ENCODE data around the gene ODC1. TPM values are rescaled to one million over a fixed set of nuclear protein-coding genes. Genes with fewer than 3 reads are reported as not detected.

ODC1 gene
- total RNA-seq, 1 donor from 2014 or later, result 715 TPM

DNA sequence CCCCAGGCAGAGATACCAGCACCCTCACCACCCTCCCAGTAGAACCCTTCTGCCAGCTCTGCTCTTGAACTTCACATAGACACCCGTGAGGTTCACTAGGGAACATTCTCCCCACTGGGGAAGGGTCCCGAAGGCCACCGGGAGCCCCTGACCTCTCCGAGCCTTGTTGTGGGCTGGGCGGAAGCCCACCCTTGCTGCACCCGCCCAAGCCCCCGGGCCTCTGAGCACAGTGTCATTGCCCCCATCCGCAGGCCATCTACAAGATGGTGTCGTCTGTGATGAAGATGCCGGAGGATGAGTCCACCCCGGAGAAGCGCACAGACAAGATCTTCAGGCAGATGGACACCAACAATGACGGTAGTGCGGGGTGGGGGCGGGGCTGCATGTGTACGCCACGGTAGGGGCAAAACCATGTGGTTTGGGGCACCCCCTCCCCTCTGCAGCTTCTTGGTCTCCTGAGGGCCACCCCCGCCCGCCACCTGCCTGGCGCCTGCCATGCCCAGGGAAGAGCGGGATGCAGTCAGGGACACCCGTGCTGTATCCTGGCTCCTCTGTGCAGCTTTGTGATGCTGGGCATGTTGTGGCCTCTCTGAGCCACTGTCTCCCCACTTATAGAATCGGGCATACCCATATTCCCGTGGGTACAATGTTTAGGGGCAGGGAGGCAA lies 25.3 kb downstream of the ODC1 start:
- H3K27me3 ChIP-seq (ENCODE audit: control insufficient read depth, insufficient read depth, low read length), result no peaks in the 10 kb centered on the region
- peaks cover 1% of the 10 kb centered on the region for H3K36me3 ChIP-seq (ENCODE audit: control insufficient read depth, insufficient read depth, low read length)
- no peak for FAIRE-seq
- TF ChIP-seq, protein P1, sequence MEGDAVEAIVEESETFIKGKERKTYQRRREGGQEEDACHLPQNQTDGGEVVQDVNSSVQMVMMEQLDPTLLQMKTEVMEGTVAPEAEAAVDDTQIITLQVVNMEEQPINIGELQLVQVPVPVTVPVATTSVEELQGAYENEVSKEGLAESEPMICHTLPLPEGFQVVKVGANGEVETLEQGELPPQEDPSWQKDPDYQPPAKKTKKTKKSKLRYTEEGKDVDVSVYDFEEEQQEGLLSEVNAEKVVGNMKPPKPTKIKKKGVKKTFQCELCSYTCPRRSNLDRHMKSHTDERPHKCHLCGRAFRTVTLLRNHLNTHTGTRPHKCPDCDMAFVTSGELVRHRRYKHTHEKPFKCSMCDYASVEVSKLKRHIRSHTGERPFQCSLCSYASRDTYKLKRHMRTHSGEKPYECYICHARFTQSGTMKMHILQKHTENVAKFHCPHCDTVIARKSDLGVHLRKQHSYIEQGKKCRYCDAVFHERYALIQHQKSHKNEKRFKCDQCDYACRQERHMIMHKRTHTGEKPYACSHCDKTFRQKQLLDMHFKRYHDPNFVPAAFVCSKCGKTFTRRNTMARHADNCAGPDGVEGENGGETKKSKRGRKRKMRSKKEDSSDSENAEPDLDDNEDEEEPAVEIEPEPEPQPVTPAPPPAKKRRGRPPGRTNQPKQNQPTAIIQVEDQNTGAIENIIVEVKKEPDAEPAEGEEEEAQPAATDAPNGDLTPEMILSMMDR (IDR thresholded peaks at IDR 0.05; ENCODE audit: insufficient read depth, low read length, severe bottlenecking), result no peak
- H3K4me3 ChIP-seq (ENCODE audit: low read depth, low read length), result no peak overlapping the region
- DNase-seq (ENCODE audit: low read depth), result no peak

DNA sequence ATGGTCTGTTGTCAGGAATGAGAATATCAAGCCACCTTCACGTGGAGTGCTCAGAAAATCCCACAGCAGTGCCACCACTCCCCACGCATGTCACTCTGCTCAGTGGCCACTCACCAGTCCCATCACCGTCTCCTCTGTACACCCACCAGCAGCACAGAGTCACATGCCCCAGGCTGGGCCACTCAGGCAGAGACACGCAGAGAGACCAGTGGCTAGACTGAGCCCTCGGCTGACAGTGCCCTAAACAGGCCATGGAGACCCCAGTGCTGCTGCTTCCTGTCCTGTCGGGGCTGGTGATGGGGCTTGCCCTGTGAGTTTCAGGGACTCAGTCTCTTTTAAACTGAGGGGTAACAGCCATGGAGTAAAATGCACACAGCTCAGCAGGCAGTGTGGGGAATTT lies 25.9 kb downstream of the ODC1 start:
- TF ChIP-seq, protein P1 (IDR thresholded peaks at IDR 0.05; ENCODE audit: insufficient read depth, low read length, severe bottlenecking), result no peak
- H3K36me3 ChIP-seq (ENCODE audit: control insufficient read depth, insufficient read depth, low read length), result peaks cover 1% of the 10 kb centered on the region
- no peak for FAIRE-seq
- DNase-seq (ENCODE audit: low read depth), result no peak
- H3K27me3 ChIP-seq (ENCODE audit: control insufficient read depth, insufficient read depth, low read length), result no peaks in the 10 kb centered on the region
- no peak overlapping the region for H3K4me3 ChIP-seq (ENCODE audit: low read depth, low read length)

DNA sequence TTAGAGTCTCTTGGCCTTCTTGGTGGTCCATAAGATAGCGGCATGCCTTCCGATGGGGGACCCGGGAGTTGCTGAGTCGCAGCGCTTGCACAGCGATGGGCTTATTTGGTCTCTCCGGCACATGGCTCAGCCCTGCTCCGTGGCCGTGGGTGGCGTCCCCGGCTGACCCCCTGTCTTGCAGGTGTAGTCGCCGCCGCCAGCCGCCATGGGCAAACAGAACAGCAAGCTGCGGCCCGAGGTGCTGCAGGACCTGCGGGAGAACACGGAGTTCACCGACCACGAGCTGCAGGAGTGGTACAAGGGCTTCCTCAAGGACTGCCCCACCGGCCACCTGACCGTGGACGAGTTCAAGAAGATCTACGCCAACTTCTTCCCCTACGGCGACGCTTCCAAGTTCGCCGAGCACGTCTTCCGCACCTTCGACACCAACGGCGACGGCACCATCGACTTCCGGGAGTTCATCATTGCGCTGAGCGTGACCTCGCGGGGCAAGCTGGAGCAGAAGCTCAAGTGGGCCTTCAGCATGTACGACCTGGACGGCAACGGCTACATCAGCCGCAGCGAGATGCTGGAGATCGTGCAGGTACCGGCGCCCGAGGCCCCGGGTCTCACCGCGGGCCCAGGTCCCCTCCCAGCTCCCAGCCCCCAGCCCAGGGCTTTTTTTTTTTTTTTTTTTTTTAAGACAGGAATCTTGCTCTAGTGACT lies 28.4 kb downstream of the ODC1 start:
- DNase-seq (ENCODE audit: low read depth), result no peak
- TF ChIP-seq, protein P1 (IDR thresholded peaks at IDR 0.05; ENCODE audit: insufficient read depth, low read length, severe bottlenecking), result no peak
- Histone ChIP-seq H3K27me3 (ENCODE audit: control insufficient read depth, insufficient read depth, low read length) (no peaks in the 10 kb centered on the region), H3K36me3 (ENCODE audit: control insufficient read depth, insufficient read depth, low read length) (no peaks in the 10 kb centered on the region), H3K4me3 (ENCODE audit: low read depth, low read length) (no peak overlapping the region)
- no peak for FAIRE-seq

DNA sequence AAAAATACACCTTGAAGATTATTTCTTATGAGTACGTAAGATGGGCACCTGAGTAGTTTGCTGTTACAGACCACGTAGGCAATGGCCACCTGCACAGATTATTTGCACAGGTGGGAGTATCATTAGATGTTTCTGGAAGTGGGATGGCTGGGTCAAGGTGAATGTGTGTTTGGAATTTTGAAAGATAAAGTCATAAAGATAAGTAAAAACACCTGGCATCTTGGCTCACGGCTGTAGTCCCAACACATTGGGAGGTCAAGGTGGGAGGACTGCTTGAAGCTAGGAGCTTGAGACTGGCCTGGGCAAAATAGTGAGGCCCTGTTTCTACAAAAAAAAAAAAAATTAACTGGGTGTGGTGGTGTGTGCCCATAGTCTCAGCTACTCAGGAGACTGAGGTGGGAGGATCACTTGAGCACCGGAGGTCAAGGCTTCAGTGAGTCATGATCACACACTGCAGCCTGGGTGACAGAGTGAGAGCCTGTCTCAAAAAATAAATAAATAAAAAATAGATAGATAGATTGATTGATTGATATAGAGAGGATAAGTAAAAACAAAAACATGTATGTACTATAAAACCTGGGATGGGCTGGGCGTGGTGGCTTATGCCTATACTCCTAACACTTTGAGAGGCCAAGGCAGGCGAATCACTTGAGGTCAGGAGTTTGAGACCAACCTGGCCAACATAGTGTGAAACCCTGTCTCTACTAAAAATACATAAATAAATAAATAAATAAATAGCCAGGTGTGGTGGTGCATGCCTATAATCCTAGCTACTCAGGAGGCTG lies 30.4 kb downstream of the ODC1 start:
- no peak for FAIRE-seq
- no peak overlapping the region for H3K4me3 ChIP-seq (ENCODE audit: low read depth, low read length)
- H3K36me3 ChIP-seq (ENCODE audit: control insufficient read depth, insufficient read depth, low read length), result no peaks in the 10 kb centered on the region
- DNase-seq (ENCODE audit: low read depth), result no peak
- TF ChIP-seq, protein P1 (IDR thresholded peaks at IDR 0.05; ENCODE audit: insufficient read depth, low read length, severe bottlenecking), result no peak
- no peaks in the 10 kb centered on the region for H3K27me3 ChIP-seq (ENCODE audit: control insufficient read depth, insufficient read depth, low read length)

DNA sequence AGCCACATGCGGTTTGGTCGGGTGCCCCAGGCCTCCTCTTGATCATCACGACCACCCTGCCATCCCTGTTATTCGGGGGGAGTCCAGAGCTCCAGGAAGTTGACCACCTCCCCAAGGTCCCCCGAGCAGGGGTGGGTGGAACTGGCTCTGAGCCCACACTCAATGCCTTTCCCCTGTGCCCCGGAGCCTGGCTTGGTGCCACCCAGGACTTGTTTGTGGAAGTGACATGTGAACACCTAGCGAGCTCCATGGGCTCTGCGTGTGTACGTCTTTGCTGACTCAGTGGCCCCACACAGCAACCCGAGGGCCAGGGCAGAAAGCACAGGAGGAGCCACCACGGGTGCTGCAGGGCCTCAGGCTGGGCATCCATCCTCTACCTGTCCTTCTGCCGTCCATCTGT lies 32.5 kb downstream of the ODC1 start:
- DNase-seq (ENCODE audit: low read depth) (no peak), FAIRE-seq (no peak)
- Histone ChIP-seq H3K4me3 (ENCODE audit: low read depth, low read length) (no peak overlapping the region), H3K27me3 (ENCODE audit: control insufficient read depth, insufficient read depth, low read length) (no peaks in the 10 kb centered on the region), H3K36me3 (ENCODE audit: control insufficient read depth, insufficient read depth, low read length) (no peaks in the 10 kb centered on the region)
- TF ChIP-seq, protein P1 (IDR thresholded peaks at IDR 0.05; ENCODE audit: insufficient read depth, low read length, severe bottlenecking), result no peak
